ENCODE data around the gene PURA. TPM values are rescaled to one million over a fixed set of nuclear protein-coding genes. Genes with fewer than 3 reads are reported as not detected.

PURA gene
- total and polyA plus RNA-seq, 4 donors, result 2.8 to 14.7 (median 5.6) TPM

- Histone ChIP-seq H3K27ac (ENCODE audit: low read depth in 1 of 2, low read length in 2 of 2) (no peak overlapping the region), H3K4me1 (ENCODE audit: control insufficient read depth in 4 of 4, insufficient read depth in 4 of 4, low read length in 3 of 4) (peaks cover 0 to 3% (median 1%) of the 10 kb centered on the region in 4 donors), H3K27me3 (ENCODE audit: control insufficient read depth in 4 of 4, insufficient read depth in 4 of 4, low read length in 3 of 4) (no peaks in the 10 kb centered on the region), H3K9me3 (ENCODE audit: control insufficient read depth in 4 of 4, low read length in 3 of 4) (no peaks in the 10 kb centered on the region), H3K9ac (ENCODE audit: low read depth in 1 of 2, low read length in 2 of 2) (no peak overlapping the region), H3K36me3 (ENCODE audit: control insufficient read depth in 4 of 4, insufficient read depth in 3 of 4, low read depth in 1 of 4, low read length in 3 of 4) (no peaks in the 10 kb centered on the region), H3K4me3 (ENCODE audit: low read depth in 1 of 3, low read length in 3 of 3) (no peak overlapping the region)
- WGBS, result 76% methylated on average over 2 of the region's 2 CpGs
- no peak for DNase-seq (ENCODE audit: low spot score)
- TF ChIP-seq ZBTB33 (IDR thresholded peaks at IDR 0.05) (no peak), FOXA1 (IDR thresholded peaks at IDR 0.05) (no peak), FOXA2 (IDR thresholded peaks at IDR 0.05) (no peak), GABPA (IDR thresholded peaks at IDR 0.05 in 1 of 2, conservative IDR thresholded peaks at IDR 0.05 in 1 of 2) (no peak), REST (IDR thresholded peaks at IDR 0.05) (no peak), TAF1 (conservative IDR thresholded peaks at IDR 0.05) (no peak), EGR1 (IDR thresholded peaks at IDR 0.05; ENCODE audit: low read depth in 2 of 2) (no peak)
Measured at GRCh38 chr5:140076788-140077187, 37.1 kb upstream of the PURA start.

GRCh38 chr5:140083120-140083519, 30.8 kb upstream of the PURA start:
- no peak for DNase-seq (ENCODE audit: low spot score)
- no peaks in the 10 kb centered on the region for H3K4me1 ChIP-seq (ENCODE audit: control insufficient read depth in 4 of 4, insufficient read depth in 4 of 4, low read length in 3 of 4)
- no peak overlapping the region for H3K4me3 ChIP-seq (ENCODE audit: low read depth in 1 of 3, low read length in 3 of 3)
- no peaks in the 10 kb centered on the region for H3K27me3 ChIP-seq (ENCODE audit: control insufficient read depth in 4 of 4, insufficient read depth in 4 of 4, low read length in 3 of 4)
- no peaks in the 10 kb centered on the region for H3K36me3 ChIP-seq (ENCODE audit: control insufficient read depth in 4 of 4, insufficient read depth in 3 of 4, low read depth in 1 of 4, low read length in 3 of 4)
- TF ChIP-seq MAX (IDR thresholded peaks at IDR 0.05) (no peak), RAD21 (IDR thresholded peaks at IDR 0.05) (no peak), REST (IDR thresholded peaks at IDR 0.05) (no peak), JUND (IDR thresholded peaks at IDR 0.05) (no peak), EGR1 (IDR thresholded peaks at IDR 0.05; ENCODE audit: low read depth in 2 of 2) (no peak), FOXA1 (IDR thresholded peaks at IDR 0.05) (no peak), HNF4A (conservative IDR thresholded peaks at IDR 0.05) (peak in 1 of 2 donors; percentile 5)
- TF ChIP-seq, protein P1, sequence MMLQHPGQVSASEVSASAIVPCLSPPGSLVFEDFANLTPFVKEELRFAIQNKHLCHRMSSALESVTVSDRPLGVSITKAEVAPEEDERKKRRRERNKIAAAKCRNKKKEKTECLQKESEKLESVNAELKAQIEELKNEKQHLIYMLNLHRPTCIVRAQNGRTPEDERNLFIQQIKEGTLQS (IDR thresholded peaks at IDR 0.05), result no peak
- no peak overlapping the region for H3K9ac ChIP-seq (ENCODE audit: low read depth in 1 of 2, low read length in 2 of 2)
- 45% methylated on average over 1 of the region's 1 CpG for WGBS
- no peaks in the 10 kb centered on the region for H3K9me3 ChIP-seq (ENCODE audit: control insufficient read depth in 4 of 4, low read length in 3 of 4)
- H3K27ac ChIP-seq (ENCODE audit: low read depth in 1 of 2, low read length in 2 of 2), result no peak overlapping the region

All from liver (tissue), 9 donors.